Left renal cortex interstitium (tissue), 4 donors: Measurements from ENCODE around the gene TRPM4. TPM values are rescaled to one million over a fixed set of nuclear protein-coding genes. Genes with fewer than 3 reads are reported as not detected.
"Not testable (repeated sequence)": the region's sequence is repeated elsewhere in the genome, so short reads cannot be mapped to it uniquely, and the experiment has no call there.

Experiments
- DNase-seq, 4 donors: peaks; one replicate each; pipeline ENCODE4 v3.0.0-alpha.2; 2013; ENCODE audit warnings: low read depth in 4 of 4, low spot score in 2 of 4, missing footprints in 1 of 4
- polyA plus RNA-seq, 4 donors: library from polyadenylated mRNA; unstranded; fragments of 120-200 nt; gene quantifications; one replicate each; pipeline ENCODE4 v1.2.1, GENCODE V29; 2013; ENCODE audit not compliant: insufficient read length in 4 of 4

The TRPM4 gene
- polyA plus RNA-seq, 4 donors: 22.1 to 48.0 (median 35.9) TPM

DNA sequence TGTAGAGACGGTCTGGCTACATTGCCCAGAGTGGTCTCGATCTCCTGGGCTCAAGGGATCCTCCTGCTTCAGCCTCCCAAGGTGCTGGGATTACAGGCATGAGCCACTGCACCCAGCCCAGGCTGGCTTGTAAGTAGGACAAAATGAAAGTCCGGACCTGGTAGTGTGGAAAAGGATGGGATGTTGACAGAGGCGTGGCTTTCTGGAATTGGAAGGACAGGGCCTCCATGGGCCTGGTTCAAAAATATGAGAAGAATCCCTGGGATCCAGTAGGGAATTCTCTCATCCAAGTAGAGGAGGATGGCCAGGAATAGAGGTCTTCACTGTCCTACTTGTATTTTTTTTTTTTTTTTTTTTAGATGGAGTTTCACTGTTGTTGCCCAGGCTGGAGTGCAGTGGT is 64.9 kb downstream of the TRPM4 start:
- no peak for DNase-seq

DNA sequence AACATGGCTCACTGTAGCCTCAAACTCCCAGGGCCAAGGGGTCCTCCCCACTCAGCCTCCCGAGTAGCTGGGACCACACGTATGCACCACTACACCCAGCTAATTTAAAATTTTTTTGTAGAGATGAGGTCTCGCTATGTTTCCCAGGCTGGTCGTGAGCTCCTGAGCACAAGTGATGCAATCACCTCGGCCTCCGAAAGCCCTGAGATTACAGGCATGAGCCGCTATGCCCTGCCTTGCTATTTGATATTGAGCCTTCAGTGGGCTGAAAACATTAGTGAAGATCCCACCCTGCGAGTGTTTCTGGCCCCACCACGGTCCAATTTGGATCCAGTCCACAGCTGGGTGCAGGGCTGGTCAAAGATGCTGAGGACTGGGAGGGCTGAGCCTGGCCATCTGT is 65.9 kb downstream of the TRPM4 start:
- DNase-seq: no peak

DNA sequence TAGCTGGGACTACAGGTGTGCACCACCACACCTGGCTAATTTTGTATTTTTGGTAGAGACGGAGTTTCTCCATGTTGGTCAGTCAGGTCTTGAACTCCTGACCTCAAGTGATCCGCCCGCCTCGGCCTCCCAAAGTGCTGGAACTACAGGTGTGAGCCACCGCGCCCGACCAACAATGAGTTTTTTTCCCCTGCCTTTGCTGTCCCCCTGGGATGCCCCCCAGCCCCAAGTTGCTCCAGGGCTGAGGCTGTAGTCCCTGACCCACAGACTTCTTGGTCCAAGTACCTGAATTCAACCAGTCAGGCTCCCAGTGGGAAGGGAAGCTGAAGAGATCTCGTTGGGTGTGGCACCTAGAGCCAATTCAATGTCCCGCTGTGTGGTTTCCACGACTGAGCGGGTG is 66.8 kb downstream of the TRPM4 start:
- not testable (repeated sequence) for DNase-seq

DNA sequence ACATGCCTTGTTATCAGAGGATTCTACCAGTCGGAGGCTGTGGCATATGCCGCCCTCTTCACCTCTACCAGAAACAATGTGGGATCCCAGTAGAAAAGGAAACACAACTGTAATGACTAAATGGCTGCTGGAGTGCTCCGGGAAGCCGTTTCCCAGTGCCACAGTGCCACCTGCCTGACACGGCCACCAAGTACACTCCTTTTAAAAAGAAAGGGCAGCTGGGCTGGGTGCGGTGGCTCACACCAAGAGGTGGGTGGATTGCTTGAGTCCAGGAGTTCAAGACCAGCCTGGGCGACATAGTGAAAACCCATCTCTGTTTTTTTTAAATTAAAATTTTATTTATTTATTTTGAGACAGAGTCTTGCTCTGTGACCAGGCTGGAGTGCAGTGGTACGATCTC is 67.3 kb downstream of the TRPM4 start:
- no peak for DNase-seq

DNA sequence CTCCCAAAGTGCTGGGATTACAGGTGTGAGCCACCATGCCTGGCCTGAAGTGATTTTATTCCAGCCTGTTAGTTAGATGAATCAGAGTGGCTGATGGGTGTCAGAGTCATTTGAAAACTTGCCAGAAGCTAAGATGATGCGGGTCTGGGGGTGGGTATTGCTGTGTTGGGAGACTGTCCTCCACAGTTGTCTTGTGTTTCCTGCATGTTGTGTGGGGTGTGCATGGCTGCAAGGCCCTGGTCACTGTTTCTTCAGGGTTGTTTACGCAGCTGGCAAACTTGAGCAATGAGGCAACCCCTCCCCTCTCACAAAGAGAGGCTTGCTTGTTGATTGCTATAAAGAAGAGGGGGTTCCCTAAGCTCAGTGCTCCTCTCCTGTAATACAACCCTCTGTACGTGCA is 71.8 kb downstream of the TRPM4 start:
- DNase-seq: no peak

DNA sequence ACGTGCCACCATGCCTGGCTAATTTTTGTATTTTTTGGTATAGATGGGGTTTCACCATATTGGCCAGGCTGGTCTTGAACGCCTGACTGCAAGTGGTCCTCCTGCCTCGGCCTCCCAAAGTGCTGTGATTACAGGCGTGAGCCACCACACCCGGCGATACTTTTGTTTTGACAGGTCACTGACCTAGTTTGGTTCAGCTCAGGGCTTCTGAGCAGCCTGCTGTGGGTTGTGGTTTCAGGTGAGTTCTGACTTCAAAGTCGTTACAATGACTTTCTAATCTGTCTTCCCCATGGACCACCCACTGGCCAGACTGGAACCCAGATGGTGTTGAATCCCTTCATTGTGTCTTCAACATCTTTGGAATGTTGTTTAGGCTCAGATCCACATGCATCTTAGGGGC is 73.8 kb downstream of the TRPM4 start:
- no peak for DNase-seq

DNA sequence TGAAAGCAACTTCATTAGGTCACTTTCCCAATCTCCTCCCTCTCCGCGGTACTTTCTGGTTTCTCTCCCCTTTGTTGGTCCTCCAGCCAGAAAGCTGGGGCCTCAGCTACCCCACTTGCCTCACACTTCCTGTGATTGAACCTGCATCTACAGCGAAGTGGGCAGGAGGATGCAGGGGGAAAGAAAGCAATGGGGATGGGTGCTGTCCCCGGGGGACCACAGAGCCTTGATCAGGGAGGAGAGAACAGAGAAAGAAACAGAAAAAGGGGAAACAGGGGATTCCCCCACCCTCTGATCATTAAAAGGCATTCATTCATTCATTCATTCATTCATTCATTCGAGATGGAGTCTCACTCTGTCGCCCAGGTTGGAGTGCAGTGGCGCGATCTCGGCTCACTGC is 74.2 kb downstream of the TRPM4 start:
- no peak for DNase-seq

DNA sequence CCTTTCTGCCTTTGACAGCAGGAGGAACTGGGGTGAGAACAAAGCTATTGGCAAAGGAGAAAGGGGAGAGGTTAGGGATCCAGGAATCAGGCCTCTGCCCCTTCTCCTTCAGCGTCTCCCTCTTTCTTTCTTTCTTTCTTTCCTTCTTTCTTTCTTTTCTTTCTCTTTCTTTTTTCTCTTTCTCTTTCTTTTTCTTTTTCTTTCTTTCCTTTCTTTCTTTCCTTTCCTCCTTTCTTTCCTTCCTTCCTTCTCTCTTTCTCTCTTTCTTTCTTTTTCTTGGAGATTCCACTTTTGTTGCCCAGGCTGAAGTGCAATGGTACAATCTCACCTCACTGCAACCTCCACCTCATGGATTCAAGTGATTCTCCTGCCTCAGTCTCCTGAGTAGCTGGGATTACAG is 75.6 kb downstream of the TRPM4 start:
- no peak for DNase-seq

DNA sequence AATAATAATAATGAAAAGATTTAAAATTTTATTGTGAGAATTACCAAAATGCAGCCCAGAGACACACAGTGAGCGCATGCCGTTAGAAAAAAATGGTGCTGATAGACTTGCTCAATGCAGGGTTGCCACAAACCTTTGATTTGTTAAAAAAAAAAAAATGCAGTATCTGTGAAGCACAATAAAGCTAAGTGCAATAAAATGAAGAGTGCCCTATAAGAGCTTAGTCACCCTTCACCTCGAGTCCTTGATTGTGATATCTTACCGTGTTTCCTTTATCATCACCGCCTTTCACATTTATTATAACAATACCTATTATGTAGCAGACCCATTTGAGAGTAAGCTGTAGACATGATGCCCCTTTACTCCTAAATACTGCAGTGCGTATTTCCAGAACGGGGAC is 84.2 kb downstream of the TRPM4 start:
- DNase-seq: no peak

DNA sequence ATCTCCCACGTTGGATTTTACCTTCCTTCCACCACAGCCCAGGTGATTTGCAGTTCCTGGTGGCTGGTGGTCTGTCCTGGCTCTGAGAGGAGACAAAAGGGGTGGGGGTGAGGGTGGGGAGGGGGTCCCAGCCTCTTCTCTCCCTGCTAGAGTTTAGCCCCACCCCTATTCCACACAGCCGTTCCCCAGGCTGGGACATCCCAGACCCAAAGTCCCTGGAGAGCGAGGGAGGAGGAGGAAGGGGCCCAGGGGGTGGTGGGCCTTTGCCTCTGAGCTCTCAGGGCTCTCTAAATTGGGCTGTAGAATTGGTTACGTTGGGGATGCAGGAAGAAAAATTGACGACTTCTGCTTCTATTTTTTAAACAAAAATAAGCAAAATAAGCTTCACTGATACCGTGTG is 85.5 kb downstream of the TRPM4 start:
- no peak for DNase-seq

DNA sequence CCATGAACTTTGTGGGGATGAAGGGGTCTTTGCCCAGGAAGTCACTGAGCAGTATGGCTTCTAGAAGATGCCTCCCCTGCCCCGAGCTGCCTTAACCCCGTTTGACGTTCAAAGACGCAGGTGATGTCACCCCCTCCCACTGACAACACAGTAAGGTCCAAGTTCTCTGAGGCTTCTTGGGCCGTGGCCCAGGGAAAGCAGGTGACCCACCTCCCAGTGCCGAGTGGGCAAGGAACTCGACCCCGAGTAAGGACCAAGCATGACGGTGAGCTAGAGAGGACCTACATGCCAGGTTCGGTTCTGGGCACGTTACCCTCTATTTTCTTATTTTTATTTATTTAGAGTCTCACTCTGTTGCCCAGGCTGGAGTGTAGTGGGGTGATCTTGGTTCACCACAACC is 86.1 kb downstream of the TRPM4 start:
- no peak for DNase-seq

DNA sequence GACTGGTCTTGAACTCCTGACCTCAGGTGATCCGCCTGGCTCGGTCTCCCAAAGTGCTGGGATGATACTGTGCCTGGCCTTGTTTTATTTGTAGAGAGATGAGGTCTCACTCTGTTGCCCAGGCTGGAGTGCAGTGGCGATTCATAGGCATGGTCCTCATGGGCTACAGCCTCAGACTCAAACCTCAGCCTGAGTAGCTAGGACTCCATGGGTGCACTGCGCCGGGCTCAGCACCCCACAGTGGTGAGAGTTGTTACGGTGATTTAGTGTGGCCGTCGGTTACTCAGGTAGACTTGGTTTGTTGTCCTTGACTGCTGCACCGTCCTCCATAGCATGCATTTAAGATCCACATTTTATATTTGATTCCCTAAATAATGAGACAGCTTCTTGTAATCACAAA is 86.7 kb downstream of the TRPM4 start:
- DNase-seq: no peak

DNA sequence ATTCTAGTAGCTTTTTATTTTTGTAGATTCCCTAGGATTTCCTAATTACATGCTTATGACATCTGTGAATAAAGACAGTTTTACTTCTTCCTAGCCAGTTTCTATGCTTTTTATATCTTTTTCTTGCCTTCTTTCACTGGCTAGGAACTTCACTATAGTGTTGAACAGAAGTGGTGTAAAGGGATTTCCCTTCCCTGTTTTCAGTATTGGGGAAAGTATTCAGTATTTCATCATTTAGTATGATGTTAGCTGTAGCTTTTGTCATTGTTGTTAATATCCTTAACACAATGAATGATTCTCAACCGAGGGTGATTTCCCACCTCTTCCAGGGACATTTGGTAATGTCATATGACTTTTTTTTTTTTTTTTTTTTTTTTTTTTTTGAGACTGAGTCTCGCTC is 90.1 kb downstream of the TRPM4 start:
- no peak for DNase-seq

DNA sequence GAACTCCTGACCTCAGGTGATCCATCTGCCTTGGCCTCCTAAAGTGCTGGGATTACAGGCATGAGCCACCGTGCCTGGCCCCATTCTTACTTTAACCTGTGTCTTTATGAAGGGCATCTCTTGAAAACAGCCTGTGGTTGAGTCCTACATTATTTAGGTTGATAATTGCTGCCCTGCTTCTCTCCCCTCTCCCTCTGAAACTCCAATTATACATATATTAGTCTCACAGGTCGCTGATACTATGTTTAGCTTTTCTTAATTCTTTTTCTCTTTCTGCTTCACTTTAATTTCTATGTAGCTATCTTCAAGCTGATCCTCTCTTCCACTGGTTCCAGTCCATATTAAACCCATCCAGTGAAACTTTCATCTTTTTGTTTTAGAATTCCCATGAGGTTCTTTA is 92.3 kb downstream of the TRPM4 start:
- no peak for DNase-seq

DNA sequence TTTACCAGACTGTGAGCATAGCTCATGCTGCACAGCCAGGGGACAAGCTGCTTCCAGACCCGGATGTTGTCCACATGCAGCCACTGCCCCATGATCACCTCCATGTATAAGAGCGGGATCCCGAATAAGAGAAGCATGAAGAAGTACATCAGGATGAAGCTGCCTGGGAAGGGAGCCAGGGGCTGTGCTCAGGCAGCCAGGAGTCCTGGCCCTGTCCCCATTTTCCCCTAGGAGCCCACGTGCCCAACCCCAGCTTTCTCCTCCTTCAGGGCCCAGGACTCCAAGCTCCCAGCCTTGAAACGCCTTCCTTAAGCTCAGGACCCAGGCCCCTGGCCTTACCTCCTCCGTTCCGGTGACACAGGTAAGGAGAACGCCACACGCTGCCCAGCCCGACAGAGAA is 98.1 kb downstream of the TRPM4 start:
- DNase-seq: no peak

DNA sequence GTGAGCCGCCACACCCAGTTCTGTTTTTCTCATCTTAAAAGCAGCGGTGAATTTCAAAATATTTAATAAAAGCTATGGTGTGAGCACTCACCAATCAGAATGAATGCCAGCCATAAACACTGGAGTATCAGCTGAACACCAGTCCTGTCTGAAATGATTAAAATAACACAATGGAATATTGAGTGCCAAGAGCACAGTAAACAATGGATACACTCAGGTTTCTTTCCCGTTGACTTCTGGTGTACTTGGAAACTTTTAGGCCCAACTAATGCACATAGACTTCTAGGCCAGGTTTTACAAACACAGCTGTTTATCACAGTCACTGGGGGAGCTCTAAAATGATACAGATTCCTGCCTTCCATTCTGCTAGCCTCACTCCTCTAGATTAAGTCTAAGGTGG is 99.1 kb downstream of the TRPM4 start:
- no peak for DNase-seq

Other genes starting within 250 kb of the TRPM4 start
- 10 to 100 TPM in 1 of 4 donors, 1 to 10 TPM in 3; 6.0 to 10.3 (median 8.2) TPM for gene DHDH, start 224.1 kb upstream of the TRPM4 start, polyA plus RNA-seq
- gene BAX, start 202.9 kb upstream of the TRPM4 start, polyA plus RNA-seq: 10 to 100 TPM; 58.1 to 90.7 (median 76.4) TPM
- 1,000 to 10,000 TPM; 2,498 to 2,845 (median 2,570) TPM for gene FTL, start 192.5 kb upstream of the TRPM4 start, polyA plus RNA-seq
- gene GYS1, start 164.5 kb upstream of the TRPM4 start, polyA plus RNA-seq: 10 to 100 TPM; 35.9 to 53.8 (median 48.2) TPM
- gene RUVBL2, start 163.9 kb upstream of the TRPM4 start, polyA plus RNA-seq: 100 to 1,000 TPM in 2 of 4 donors, 10 to 100 TPM in 2; 86.0 to 106 (median 95.6) TPM
- gene LHB, start 140.7 kb upstream of the TRPM4 start, polyA plus RNA-seq: under 1 TPM in 2 of 4 donors, not detected in 2; 0.31 to 0.35 TPM
- gene CGB3, start 133.5 kb upstream of the TRPM4 start, polyA plus RNA-seq: under 1 TPM in 1 of 4 donors, not detected in 3; 0.16 TPM
- under 1 TPM in 1 of 4 donors, not detected in 3; 0.28 TPM for gene CGB2, start 125.9 kb upstream of the TRPM4 start, polyA plus RNA-seq
- gene CGB1, start 120.9 kb upstream of the TRPM4 start, polyA plus RNA-seq: not detected
- gene CGB5, start 113.9 kb upstream of the TRPM4 start, polyA plus RNA-seq: not detected
- gene CGB8, start 108.7 kb upstream of the TRPM4 start, polyA plus RNA-seq: under 1 TPM in 1 of 4 donors, not detected in 3; 0.32 TPM
- gene CGB7, start 100.0 kb upstream of the TRPM4 start, polyA plus RNA-seq: 1 to 10 TPM in 2 of 4 donors, under 1 TPM in 2; 0.59 to 2.8 (median 1.1) TPM
- 1 to 10 TPM; 3.9 to 4.5 (median 4.5) TPM for gene NTF4, start 93.0 kb upstream of the TRPM4 start, polyA plus RNA-seq
- gene KCNA7, start 85.1 kb upstream of the TRPM4 start, polyA plus RNA-seq: under 1 TPM; 0.03 to 0.17 (median 0.07) TPM
- gene SNRNP70, start 72.3 kb upstream of the TRPM4 start, polyA plus RNA-seq: 100 to 1,000 TPM; 260 to 418 (median 347) TPM
- 10 to 100 TPM in 1 of 4 donors, 1 to 10 TPM in 3; 5.4 to 13.2 (median 8.8) TPM for gene LIN7B, start 43.4 kb upstream of the TRPM4 start, polyA plus RNA-seq
- gene C19orf73, start 38.6 kb upstream of the TRPM4 start, polyA plus RNA-seq: 1 to 10 TPM in 1 of 4 donors, under 1 TPM in 3; 0.73 to 1.1 (median 0.80) TPM
- 10 to 100 TPM in 1 of 4 donors, 1 to 10 TPM in 3; 4.5 to 11.1 (median 8.7) TPM for gene PPFIA3, start 38.2 kb upstream of the TRPM4 start, polyA plus RNA-seq
- gene HRC, start 2.4 kb upstream of the TRPM4 start, polyA plus RNA-seq: 10 to 100 TPM; 25.2 to 38.8 (median 33.8) TPM
- gene SLC6A16, start 167.4 kb downstream of the TRPM4 start, polyA plus RNA-seq: 1 to 10 TPM; 1.8 to 6.5 (median 3.2) TPM
- 10 to 100 TPM; 36.2 to 40.7 (median 37.5) TPM for gene CD37, start 177.6 kb downstream of the TRPM4 start, polyA plus RNA-seq
- gene TEAD2, start 204.6 kb downstream of the TRPM4 start, polyA plus RNA-seq: 100 to 1,000 TPM in 2 of 4 donors, 10 to 100 TPM in 2; 88.4 to 122 (median 107) TPM
- gene DKKL1, start 206.1 kb downstream of the TRPM4 start, polyA plus RNA-seq: 1 to 10 TPM; 4.5 to 6.4 (median 5.8) TPM
- under 1 TPM; 0.10 to 0.43 (median 0.22) TPM for gene KASH5, start 230.5 kb downstream of the TRPM4 start, polyA plus RNA-seq